GM12874 (cell line): Measurements from ENCODE around the gene ACVR1.

Experiments
- TF ChIP-seq, protein P1 (sequence below): IDR thresholded peaks from 2 replicates; pipeline ENCODE4 v1.5.1; 2011; ENCODE audit warnings: low read depth, mild to moderate bottlenecking, control low read depth, low read length, moderate library complexity; ENCODE audit not compliant: insufficient read depth

ACVR1 gene

GRCh38 chr2:157725846-157726245 is 150.3 kb downstream of the ACVR1 start:
- TF ChIP-seq, protein P1, sequence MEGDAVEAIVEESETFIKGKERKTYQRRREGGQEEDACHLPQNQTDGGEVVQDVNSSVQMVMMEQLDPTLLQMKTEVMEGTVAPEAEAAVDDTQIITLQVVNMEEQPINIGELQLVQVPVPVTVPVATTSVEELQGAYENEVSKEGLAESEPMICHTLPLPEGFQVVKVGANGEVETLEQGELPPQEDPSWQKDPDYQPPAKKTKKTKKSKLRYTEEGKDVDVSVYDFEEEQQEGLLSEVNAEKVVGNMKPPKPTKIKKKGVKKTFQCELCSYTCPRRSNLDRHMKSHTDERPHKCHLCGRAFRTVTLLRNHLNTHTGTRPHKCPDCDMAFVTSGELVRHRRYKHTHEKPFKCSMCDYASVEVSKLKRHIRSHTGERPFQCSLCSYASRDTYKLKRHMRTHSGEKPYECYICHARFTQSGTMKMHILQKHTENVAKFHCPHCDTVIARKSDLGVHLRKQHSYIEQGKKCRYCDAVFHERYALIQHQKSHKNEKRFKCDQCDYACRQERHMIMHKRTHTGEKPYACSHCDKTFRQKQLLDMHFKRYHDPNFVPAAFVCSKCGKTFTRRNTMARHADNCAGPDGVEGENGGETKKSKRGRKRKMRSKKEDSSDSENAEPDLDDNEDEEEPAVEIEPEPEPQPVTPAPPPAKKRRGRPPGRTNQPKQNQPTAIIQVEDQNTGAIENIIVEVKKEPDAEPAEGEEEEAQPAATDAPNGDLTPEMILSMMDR, result no peak

- TF ChIP-seq, protein P1, result no peak
Measured at GRCh38 chr2:157722580-157723234, 153.4 kb downstream of the ACVR1 start.

DNA sequence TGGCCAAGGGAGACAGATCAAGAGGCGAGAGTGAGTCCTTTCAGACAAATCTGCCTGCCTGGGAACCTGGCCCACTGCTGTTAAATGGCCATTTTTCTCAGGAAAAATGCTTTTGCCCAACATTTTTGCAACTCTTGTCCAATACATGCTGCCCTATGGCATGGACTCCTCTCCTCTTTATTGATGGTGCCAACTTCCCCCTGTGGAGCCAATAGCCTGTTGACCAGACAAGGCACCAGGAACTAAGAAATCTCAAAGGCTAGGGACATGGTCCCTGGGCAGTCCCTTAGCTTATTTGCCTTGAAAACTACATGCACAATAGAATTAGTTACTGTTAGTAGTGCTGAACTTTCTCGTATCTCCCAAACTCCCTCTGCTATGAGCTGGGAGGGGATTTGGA is 155.6 kb downstream of the ACVR1 start:
- TF ChIP-seq, protein P1, result no peak

GRCh38 chr2:157699806-157700205 is 176.3 kb downstream of the ACVR1 start:
- TF ChIP-seq, protein P1, result no peak

DNA sequence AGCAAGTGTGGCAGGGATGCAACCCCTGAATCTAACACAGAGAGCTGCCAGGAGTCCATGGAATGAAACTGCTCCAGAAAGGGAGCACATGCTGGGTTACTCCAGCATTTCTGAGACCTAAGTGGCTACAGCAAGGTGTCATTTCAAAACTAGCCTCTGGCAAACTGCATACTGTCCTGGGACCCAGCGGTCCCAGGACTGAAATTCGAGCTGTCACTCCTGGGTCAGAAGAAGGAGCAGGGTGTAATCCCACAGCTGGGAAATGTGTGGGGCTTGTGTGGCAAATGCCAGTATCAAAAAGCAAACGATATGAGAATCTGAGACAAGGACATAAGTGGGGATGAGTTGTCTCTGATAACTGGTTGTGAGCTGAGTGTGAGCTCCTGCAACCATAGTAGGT is 177.1 kb downstream of the ACVR1 start:
- TF ChIP-seq, protein P1, result no peak

DNA sequence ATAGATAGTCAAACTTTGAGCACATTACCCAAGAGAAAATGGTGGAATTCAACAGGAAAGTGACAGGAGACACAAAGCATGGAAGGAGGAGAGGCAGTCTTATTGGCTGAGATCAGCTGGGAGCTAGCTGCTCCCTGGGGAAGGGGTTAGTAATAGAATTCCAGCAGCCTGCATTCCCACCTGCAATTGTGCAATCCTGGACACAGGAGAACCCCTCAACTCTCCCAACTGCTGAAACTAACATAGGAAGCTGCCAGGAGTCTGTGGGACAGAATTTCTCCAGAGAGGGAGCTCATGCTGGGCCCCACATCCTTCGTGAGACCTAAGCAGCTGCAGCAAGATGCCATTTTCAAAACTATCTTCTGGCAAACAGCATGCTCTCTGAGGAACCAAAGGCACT is 177.7 kb downstream of the ACVR1 start:
- TF ChIP-seq, protein P1, result no peak

DNA sequence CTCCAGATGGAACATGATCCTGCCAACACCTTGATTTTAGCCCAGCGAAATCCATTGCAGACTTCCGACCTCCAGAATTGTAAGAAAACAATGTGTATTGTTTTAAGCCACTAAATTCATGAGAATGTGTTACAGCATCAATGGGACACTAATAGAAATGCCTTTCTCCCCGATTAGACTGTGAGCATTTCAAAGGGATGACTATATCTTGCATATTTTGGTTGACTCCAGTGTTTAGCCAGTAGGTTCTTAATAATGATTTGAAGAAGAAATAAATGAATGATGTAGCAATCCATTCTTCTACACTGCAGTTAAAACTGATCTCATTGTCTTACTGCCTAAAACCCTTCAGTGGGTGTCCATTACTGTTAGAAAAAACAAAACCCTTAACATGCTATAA is 180.1 kb downstream of the ACVR1 start:
- TF ChIP-seq, protein P1, result no peak
